ENCODE measurements around the gene MCOLN3.

Gene MCOLN3

GRCh38 chr1:85047472-85048295 is 616 bp downstream of the MCOLN3 start:
- peak; percentile 1 for DNase-seq

GRCh38 chr1:85047144-85047471 is 1.2 kb downstream of the MCOLN3 start:
- no peak for DNase-seq

- DNase-seq: no peak
Observed at GRCh38 chr1:85042413-85042812, 5.9 kb downstream of the MCOLN3 start.

- DNase-seq: no peak
Observed at GRCh38 chr1:85041793-85042192, 6.5 kb downstream of the MCOLN3 start.

GRCh38 chr1:85033221-85033620 is 15.1 kb downstream of the MCOLN3 start:
- DNase-seq: no peak

- DNase-seq: no peak
Observed at GRCh38 chr1:85030536-85030935, 17.8 kb downstream of the MCOLN3 start.

GRCh38 chr1:85028151-85028550 is 20.1 kb downstream of the MCOLN3 start:
- no peak for DNase-seq

- peak; percentile 45 for DNase-seq
Observed at GRCh38 chr1:85027242-85027983, 20.9 kb downstream of the MCOLN3 start.

- DNase-seq: no peak
Observed at GRCh38 chr1:85025940-85026339, 22.4 kb downstream of the MCOLN3 start.

- DNase-seq: no peak
Observed at GRCh38 chr1:85024736-85025135, 23.6 kb downstream of the MCOLN3 start.

GRCh38 chr1:85022700-85023099 is 25.6 kb downstream of the MCOLN3 start:
- DNase-seq: peak; percentile 5

- DNase-seq: no peak
Observed at GRCh38 chr1:85019994-85020393, 28.3 kb downstream of the MCOLN3 start.

GRCh38 chr1:85015826-85016225 is 32.5 kb downstream of the MCOLN3 start:
- no peak for DNase-seq

GRCh38 chr1:85005641-85006040 is 42.7 kb downstream of the MCOLN3 start:
- DNase-seq: peak; percentile 8

- DNase-seq: no peak
Observed at GRCh38 chr1:85001742-85002141, 46.6 kb downstream of the MCOLN3 start.

- DNase-seq: peak; percentile 52
Observed at GRCh38 chr1:84998642-84999280, 49.5 kb downstream of the MCOLN3 start.

- DNase-seq: peak; percentile 10
Observed at GRCh38 chr1:84997667-84998600, 50.4 kb downstream of the MCOLN3 start.

GRCh38 chr1:84996846-84997666 is 51.2 kb downstream of the MCOLN3 start, which contains the start of gene MCOLN2:
Gene MCOLN2 (minus strand): TSS chr1:84997113. CDS start chr1:84996872, 241 bp downstream.
- DNase-seq: peak; percentile 65

GRCh38 chr1:84995484-84996334 is 52.6 kb downstream of the MCOLN3 start:
- peak; percentile 33 for DNase-seq

GRCh38 chr1:84991097-84991920 is 57.0 kb downstream of the MCOLN3 start:
- DNase-seq: no peak
